Measurements from ENCODE around the gene SLC9A1. TPM values are rescaled to one million over a fixed set of nuclear protein-coding genes. Genes with fewer than 3 reads are reported as not detected.

SLC9A1 gene
- total and polyA plus RNA-seq, 2 of the 8 experiments (the other 6 are each of a cell fraction or from before 2014, with no cell fraction given) = 11.3 to 25.1 TPM

GRCh38 chr1:27154469-27154990 is 395 bp downstream of the SLC9A1 start:
- H3K9me3 ChIP-seq (ENCODE audit: insufficient read depth in 2 of 2, low read depth in 1 of 2, low read length in 1 of 2) = no peaks in the 10 kb centered on the region
- H4K20me1 ChIP-seq (replicated peaks in 1 of 2; ENCODE audit: control insufficient read depth in 1 of 2, insufficient read depth in 2 of 2, low read length in 2 of 2) = peaks cover 0 to 11% of the 10 kb centered on the region in 2 experiments
- peaks cover 2 to 15% (median 11%) of the 10 kb centered on the region in 4 experiments for H3K4me1 ChIP-seq (replicated peaks in 1 of 4; ENCODE audit: control insufficient read depth in 3 of 4, insufficient read depth in 4 of 4, low read length in 3 of 4)
- no peak overlapping the region for H2AK5ac ChIP-seq (ENCODE audit: low read depth, low read length)
- H2BK5ac ChIP-seq (ENCODE audit: low read depth, low read length) = no peak overlapping the region
- no peak overlapping the region for H4K8ac ChIP-seq (ENCODE audit: extremely low read depth, insufficient read depth, low read length)
- H2BK20ac ChIP-seq (ENCODE audit: low read length) = no peak overlapping the region
- peaks cover 0 to 2% (median 0%) of the 10 kb centered on the region in 4 experiments; a peak in 2 of 8 replicates for H3K36me3 ChIP-seq (ENCODE audit: control insufficient read depth in 2 of 4, insufficient read depth in 4 of 4, low read length in 3 of 4)
- peak overlapping the region; percentile 56 to 81 (median 70) for H3K9ac ChIP-seq (replicated peaks in 1 of 4; ENCODE audit: extremely low read depth in 1 of 4, low read depth in 3 of 4, low read length in 3 of 4)
- H4K5ac ChIP-seq (ENCODE audit: insufficient read length, low read depth, low read length) = no peak overlapping the region
- H2AFZ ChIP-seq (ENCODE audit: low read length) = no peak overlapping the region
- POLR2A ChIA-PET (ENCODE audit: partially characterized antibody) = interaction anchor here (0.6 to 14.6 kb wide), 45 partner anchors 10 to 1970 kb away, joined by 3 to 257 read pairs (median 4); partner anchors contain the start of genes TRNP1 and WDTC1
- H3K18ac ChIP-seq (ENCODE audit: extremely low read depth, low read length) = peak overlapping the region; percentile 44; the same call in 1 of the 2 replicates
- DNase-seq (ENCODE audit: low read depth in 1 of 2, low spot score in 2 of 2) (no peak), FAIRE-seq (no peak)
- CTCF ChIA-PET (ENCODE audit: partially characterized antibody) = interaction anchor here (0.7 to 11.0 kb wide), 21 partner anchors 9 to 534 kb away, joined by 3 to 151 read pairs (median 3); no protein-coding TSS in a partner anchor
- H3K23me2 ChIP-seq (ENCODE audit: low read depth, low read length) = peaks cover 3% of the 10 kb centered on the region; the same call in 1 of the 2 replicates
- no peak overlapping the region for H3K4ac ChIP-seq (replicated peaks; ENCODE audit: insufficient read length, low read depth, low read length)
- peaks cover 22% of the 10 kb centered on the region for H3K79me1 ChIP-seq (ENCODE audit: low read depth, low read length)
- TF ChIP-seq TBP (IDR thresholded peaks at IDR 0.05; ENCODE audit: low read depth, low read length) (no peak), PHF8 (conservative IDR thresholded peaks at IDR 0.05; ENCODE audit: low read depth, low read length) (peak; percentile 74; the same call in 1 of the 2 replicates)
- H3K27ac ChIP-seq (ENCODE audit: low read depth, low read length) = peak overlapping the region; percentile 5; the same call in 1 of the 2 replicates
- peak overlapping the region; percentile 52 to 82 (median 70) for H3K4me3 ChIP-seq (ENCODE audit: extremely low read depth in 1 of 4, insufficient read depth in 2 of 4, low read depth in 3 of 4, low read length in 4 of 4)
- H3K79me2 ChIP-seq (ENCODE audit: control insufficient read depth in 1 of 2, insufficient read depth in 2 of 2, low read length in 2 of 2) = peaks cover 0 to 29% of the 10 kb centered on the region in 2 experiments; a peak in 2 of 4 replicates
- no peak overlapping the region for H3K56ac ChIP-seq (replicated peaks; ENCODE audit: insufficient read length, low read depth, low read length)
- H3K23ac ChIP-seq (ENCODE audit: insufficient read length) = no peak overlapping the region
- peak overlapping the region; percentile 83 to 90 for H3K4me2 ChIP-seq (ENCODE audit: insufficient read depth in 1 of 2, low read depth in 2 of 2, low read length in 2 of 2)
- no peak overlapping the region for H2BK120ac ChIP-seq (replicated peaks; ENCODE audit: low read depth, low read length)
- 20% methylated on average over 16 of the region's 20 CpGs; no CpG with 5 or more reads in 1 of the 2 experiments for WGBS, 2 experiments (ENCODE audit: extremely low coverage in 1 of 2, insufficient coverage in 1 of 2, insufficient read length in 1 of 2, insufficient replicate concordance in 2 of 2, low coverage in 1 of 2, low lambda C conversion rate in 2 of 2, missing lambda C conversion rate in 1 of 2)
- no peaks in the 10 kb centered on the region; a peak in 1 of 7 replicates for H3K27me3 ChIP-seq (replicated peaks in 1 of 4; ENCODE audit: control insufficient read depth in 3 of 4, extremely low read depth in 1 of 4, insufficient read depth in 3 of 4, low read length in 3 of 4)
- no peak overlapping the region for H2BK15ac ChIP-seq (ENCODE audit: low read length)
- no peak overlapping the region for H4K91ac ChIP-seq (replicated peaks; ENCODE audit: insufficient read length, low read length)
- H2BK12ac ChIP-seq (ENCODE audit: low read depth, low read length) = 0 out of 2 replicates have a peak overlapping the region, but pooled peaks have one; percentile 1
- H3K14ac ChIP-seq (ENCODE audit: insufficient read length) = no peak overlapping the region

Measured in H1 (cell line).